Stomach (tissue), 9 donors: ENCODE measurements around the gene HOMER3. TPM values are rescaled to one million over a fixed set of nuclear protein-coding genes. Genes with fewer than 3 reads are reported as not detected.

ENCODE experiments used
- DNase-seq, 2 donors: peaks; one replicate each; pipeline versions ENCODE4 v3.0.0 to v3.0.0-alpha.2; 2013 to 2019
- H3K27ac ChIP-seq, 5 donors: fragments of 200-600 bp in 4 of 5; sonication (generic) in 4 of 5; one replicate each; pipeline ENCODE4 v1.5.1; 2013 to 2019; ENCODE audit warnings: mild to moderate bottlenecking in 1 of 5, moderate library complexity in 1 of 5
- H3K27me3 ChIP-seq, 3 donors: fragments of 200-600 bp; sonication (generic); one replicate each; pipeline ENCODE4 v1.5.1; 2017 to 2019; ENCODE audit warnings: mixed run types in 1 of 3
- H3K36me3 ChIP-seq, 4 donors: fragments of 200-600 bp; sonication (generic); 1 replicate in 3 of 4; 2 replicates in 1 of 4; pipeline ENCODE4 v1.5.1; 2016 to 2019
- H3K4me1 ChIP-seq, 4 donors: fragments of 200-600 bp; sonication (generic); one replicate each; pipeline ENCODE4 v1.5.1; 2016 to 2019
- H3K4me3 ChIP-seq, 4 donors: fragments of 200-600 bp; sonication (generic) in 3 of 4; one replicate each; pipeline ENCODE4 v1.5.1; 2016 to 2019; ENCODE audit warnings: mild to moderate bottlenecking in 1 of 4
- H3K9me3 ChIP-seq, 4 donors: fragments of 200-600 bp; sonication (generic); one replicate each; pipeline ENCODE4 v1.5.1; 2016 to 2019
- EP300 ChIP-seq: sonication (generic); formaldehyde crosslinking; IDR thresholded peaks from one replicate; pipeline ENCODE4 v1.6.1; 2017; ENCODE audit warnings: antibody characterized with exemption
- POLR2A ChIP-seq, 4 donors: fragments of 450-650 bp; IDR thresholded peaks; one replicate each; pipeline ENCODE4 v1.6.1; 2016; ENCODE audit warnings: antibody characterized with exemption in 4 of 4, control low read depth in 2 of 4, mild to moderate bottlenecking in 1 of 4, moderate library complexity in 1 of 4
- POLR2AphosphoS5 ChIP-seq, 3 donors: sonication (generic); formaldehyde crosslinking; IDR thresholded peaks; one replicate each; pipeline ENCODE4 v1.6.1; 2016; ENCODE audit warnings: antibody characterized with exemption in 3 of 3
- WGBS, 5 donors: extraction: QIAGEN DNeasy Blood & Tissue Kit in 3 of 5; methylation state at CpG; one replicate each; pipeline versions ENCODE4 v1.1.5 to v1.1.7; 2013 to 2018; 5-methylcytosine and 5-hydroxymethylcytosine counted together
- intact Hi-C: fragments of 100-400 bp; cut with DNase I; formaldehyde crosslinking; loops from one replicate; pipeline ENCODE4 v1.15.1; 2023; ENCODE audit warnings: low total_unique reads
- polyA plus RNA-seq, 3 donors: library from polyadenylated mRNA; stranded (reverse); fragments of 200-250 nt; gene quantifications; one replicate each; pipeline ENCODE4 v1.2.3, GENCODE V29; 2013
- total RNA-seq, 5 donors: library from RNA; depleted of rRNA; stranded (reverse); fragments of >200 nt; gene quantifications; one replicate each; pipeline versions ENCODE4 v1.1.0 to v1.2.3, GENCODE V29; 2014 to 2016
- TF ChIP-seq, protein P1 (sequence below), 7 experiments: fragments of 450-650 bp in 4 of 7; fragments of 200-600 bp in 3 of 7; sonication (generic) in 3 of 7; IDR thresholded peaks; one replicate each; pipeline ENCODE4 v1.5.1; 2016 to 2019; ENCODE audit warnings: antibody characterized with exemption in 7 of 7, control low read depth in 2 of 7, mild to moderate bottlenecking in 1 of 7
- donor health status: healthy with polysubstance abuse.
- donor health status: Bipolar disorder and iron deficiency.
- donor health status: healthy.

The HOMER3 gene
- total and polyA plus RNA-seq, 8 donors: 5.1 to 74.7 (median 16.8) TPM

DNA sequence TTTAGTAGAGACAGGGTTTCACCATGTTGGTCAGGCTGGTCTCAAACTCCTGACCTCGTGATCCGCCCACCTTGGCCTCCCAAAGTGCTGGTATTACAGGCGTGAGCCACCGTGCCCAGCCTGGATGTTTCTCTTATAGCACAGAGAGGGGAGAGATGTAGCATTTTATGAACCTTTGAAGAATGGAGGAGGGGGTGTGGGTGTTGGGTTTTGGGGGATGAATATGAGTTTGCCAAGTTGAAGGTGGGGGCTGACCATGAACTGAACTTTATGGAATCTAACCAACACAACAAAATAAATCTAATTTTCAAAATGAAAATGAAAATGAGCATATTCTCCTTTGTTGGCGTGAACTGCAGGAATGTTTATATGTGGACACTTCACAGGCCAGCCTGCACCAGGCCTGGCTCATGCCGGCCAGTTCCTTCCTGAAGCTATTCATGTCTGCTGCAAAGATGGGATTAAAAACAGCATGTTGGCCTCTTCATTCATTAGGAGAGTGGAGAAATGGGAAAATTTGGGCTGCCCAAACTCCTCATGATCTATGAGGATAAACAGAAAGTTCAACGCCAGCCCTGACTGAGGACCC, 39.5 kb upstream of the HOMER3 start:
- Histone ChIP-seq H3K36me3 (no peaks in the 10 kb centered on the region), H3K9me3 (no peaks in the 10 kb centered on the region), H3K27me3 (peaks cover 0 to 35% (median 0%) of the 10 kb centered on the region in 3 donors), H3K4me1 (peaks cover 0 to 14% (median 0%) of the 10 kb centered on the region in 4 donors), H3K4me3 (no peak overlapping the region), H3K27ac (no peak overlapping the region)
- TF ChIP-seq, protein P1, sequence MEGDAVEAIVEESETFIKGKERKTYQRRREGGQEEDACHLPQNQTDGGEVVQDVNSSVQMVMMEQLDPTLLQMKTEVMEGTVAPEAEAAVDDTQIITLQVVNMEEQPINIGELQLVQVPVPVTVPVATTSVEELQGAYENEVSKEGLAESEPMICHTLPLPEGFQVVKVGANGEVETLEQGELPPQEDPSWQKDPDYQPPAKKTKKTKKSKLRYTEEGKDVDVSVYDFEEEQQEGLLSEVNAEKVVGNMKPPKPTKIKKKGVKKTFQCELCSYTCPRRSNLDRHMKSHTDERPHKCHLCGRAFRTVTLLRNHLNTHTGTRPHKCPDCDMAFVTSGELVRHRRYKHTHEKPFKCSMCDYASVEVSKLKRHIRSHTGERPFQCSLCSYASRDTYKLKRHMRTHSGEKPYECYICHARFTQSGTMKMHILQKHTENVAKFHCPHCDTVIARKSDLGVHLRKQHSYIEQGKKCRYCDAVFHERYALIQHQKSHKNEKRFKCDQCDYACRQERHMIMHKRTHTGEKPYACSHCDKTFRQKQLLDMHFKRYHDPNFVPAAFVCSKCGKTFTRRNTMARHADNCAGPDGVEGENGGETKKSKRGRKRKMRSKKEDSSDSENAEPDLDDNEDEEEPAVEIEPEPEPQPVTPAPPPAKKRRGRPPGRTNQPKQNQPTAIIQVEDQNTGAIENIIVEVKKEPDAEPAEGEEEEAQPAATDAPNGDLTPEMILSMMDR (IDR thresholded peaks at IDR 0.05): no peak
- TF ChIP-seq POLR2AphosphoS5 (IDR thresholded peaks at IDR 0.05) (no peak), POLR2A (IDR thresholded peaks at IDR 0.05) (no peak), EP300 (no peak)
- WGBS, 5 donors: 71 to 83% (median 79%) methylated on average over 7 of the region's 7 CpGs
- DNase-seq: no peak
- intact Hi-C loops: no loop called here

DNA sequence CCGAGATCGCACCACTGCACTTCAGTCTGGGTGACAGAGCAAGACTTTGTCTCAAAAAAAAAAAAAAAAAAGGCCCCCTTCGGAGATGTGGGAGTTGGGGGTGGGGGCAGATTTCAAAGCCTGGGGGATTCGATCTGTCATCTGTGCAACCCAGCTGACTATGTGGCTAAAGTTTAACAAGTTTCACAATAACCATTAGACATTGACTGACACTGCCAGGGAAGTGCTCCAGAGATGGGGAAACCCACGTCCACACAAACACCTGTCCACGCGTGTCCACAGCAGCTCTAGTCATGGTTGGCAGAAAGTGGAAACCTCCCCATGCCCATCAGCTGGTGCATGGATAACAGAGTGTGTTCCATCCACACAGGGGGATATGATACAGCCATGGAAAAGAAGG, 37.6 kb upstream of the HOMER3 start:
- Histone ChIP-seq H3K4me1 (no peaks in the 10 kb centered on the region), H3K9me3 (no peaks in the 10 kb centered on the region), H3K36me3 (no peaks in the 10 kb centered on the region), H3K27me3 (peaks cover 0 to 22% (median 0%) of the 10 kb centered on the region in 3 donors), H3K27ac (no peak overlapping the region), H3K4me3 (no peak overlapping the region)
- 68 to 82% (median 74%) methylated on average over 6 to 7 of the region's 7 CpGs for WGBS, 5 donors
- TF ChIP-seq, protein P1 (IDR thresholded peaks at IDR 0.05): no peak
- no peak for TF ChIP-seq POLR2A (IDR thresholded peaks at IDR 0.05)
- intact Hi-C loops: no loop called here
- no peak for DNase-seq

DNA sequence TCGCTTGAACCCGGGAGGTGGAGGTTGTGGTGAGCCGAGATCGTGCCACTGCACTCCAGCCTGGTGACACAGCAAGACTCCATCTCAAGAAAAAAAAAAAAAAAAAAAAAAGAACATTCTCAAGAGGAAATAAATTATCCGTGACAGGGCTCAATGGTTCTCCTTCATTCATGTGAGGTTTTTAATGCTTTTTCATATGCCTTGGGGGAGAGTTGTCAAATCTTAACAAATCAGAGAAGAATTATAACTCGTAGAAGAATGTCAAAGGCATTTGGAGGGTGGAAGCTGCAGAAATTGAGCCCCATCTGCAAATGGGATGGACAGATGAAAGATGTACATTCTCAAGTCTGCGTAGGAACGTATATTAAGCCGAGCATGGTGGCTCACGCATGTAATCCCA, 34.9 kb upstream of the HOMER3 start:
- H3K9me3 ChIP-seq: no peaks in the 10 kb centered on the region
- DNase-seq: no peak
- no peak for TF ChIP-seq POLR2AphosphoS5 (IDR thresholded peaks at IDR 0.05)
- TF ChIP-seq, protein P1 (IDR thresholded peaks at IDR 0.05): no peak
- TF ChIP-seq EP300: no peak
- TF ChIP-seq POLR2A (IDR thresholded peaks at IDR 0.05): no peak
- H3K4me3 ChIP-seq: no peak overlapping the region
- intact Hi-C loops: no loop called here
- H3K36me3 ChIP-seq: no peaks in the 10 kb centered on the region
- WGBS, 5 donors: 73 to 86% (median 83%) methylated on average over 10 of the region's 10 CpGs
- H3K4me1 ChIP-seq: peaks cover 7 to 19% (median 8%) of the 10 kb centered on the region in 4 donors
- no peak overlapping the region for H3K27ac ChIP-seq
- no peaks in the 10 kb centered on the region for H3K27me3 ChIP-seq

DNA sequence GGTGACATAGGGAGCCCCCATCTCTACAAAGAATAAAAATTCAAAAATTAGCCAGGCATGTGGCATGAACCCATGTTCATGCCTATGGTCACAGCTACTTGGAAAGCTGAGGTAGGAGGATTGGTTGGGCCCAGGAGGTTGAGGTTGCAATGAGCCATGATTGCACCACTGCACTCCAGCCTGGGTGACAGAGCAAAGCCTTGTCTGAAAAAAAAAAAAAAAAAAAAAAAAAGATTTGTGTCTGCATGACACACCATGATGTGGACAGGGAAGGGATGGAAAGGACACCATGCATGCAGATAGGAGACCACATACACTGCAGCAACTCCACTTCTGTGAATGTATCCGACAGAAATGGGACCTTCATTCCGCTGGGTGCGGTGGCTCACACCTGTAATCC, 34.0 kb upstream of the HOMER3 start:
- TF ChIP-seq, protein P1 (IDR thresholded peaks at IDR 0.05): no peak
- no peak for TF ChIP-seq EP300
- TF ChIP-seq POLR2AphosphoS5 (IDR thresholded peaks at IDR 0.05): no peak
- TF ChIP-seq POLR2A (IDR thresholded peaks at IDR 0.05): no peak
- intact Hi-C loops: no loop called here
- peaks cover 7 to 25% (median 8%) of the 10 kb centered on the region in 4 donors for H3K4me1 ChIP-seq

More for the DNA sequence above, 34.0 kb upstream of the HOMER3 start:
- Histone ChIP-seq H3K9me3 (no peaks in the 10 kb centered on the region), H3K4me3 (no peak overlapping the region), H3K36me3 (no peaks in the 10 kb centered on the region), H3K27me3 (no peaks in the 10 kb centered on the region), H3K27ac (no peak overlapping the region)
- 95 to 100% (median 98%) methylated on average over 3 of the region's 3 CpGs for WGBS, 5 donors
- no peak for DNase-seq
